HL-60/S4 treated with phorbol 12-myristate 13-acetate at 8.2 ng/mL for 4 days and 3 days (cell line): ENCODE measurements around the gene TMEM250.

Source experiments
- in situ Hi-C: fragments of 300-500 bp; cut with MboI; formaldehyde crosslinking; loops from 2 replicates; pipeline ENCODE4 v1.15.0; 2022; ENCODE audit warnings: low sequenced_read_pairs

Gene TMEM250

DNA sequence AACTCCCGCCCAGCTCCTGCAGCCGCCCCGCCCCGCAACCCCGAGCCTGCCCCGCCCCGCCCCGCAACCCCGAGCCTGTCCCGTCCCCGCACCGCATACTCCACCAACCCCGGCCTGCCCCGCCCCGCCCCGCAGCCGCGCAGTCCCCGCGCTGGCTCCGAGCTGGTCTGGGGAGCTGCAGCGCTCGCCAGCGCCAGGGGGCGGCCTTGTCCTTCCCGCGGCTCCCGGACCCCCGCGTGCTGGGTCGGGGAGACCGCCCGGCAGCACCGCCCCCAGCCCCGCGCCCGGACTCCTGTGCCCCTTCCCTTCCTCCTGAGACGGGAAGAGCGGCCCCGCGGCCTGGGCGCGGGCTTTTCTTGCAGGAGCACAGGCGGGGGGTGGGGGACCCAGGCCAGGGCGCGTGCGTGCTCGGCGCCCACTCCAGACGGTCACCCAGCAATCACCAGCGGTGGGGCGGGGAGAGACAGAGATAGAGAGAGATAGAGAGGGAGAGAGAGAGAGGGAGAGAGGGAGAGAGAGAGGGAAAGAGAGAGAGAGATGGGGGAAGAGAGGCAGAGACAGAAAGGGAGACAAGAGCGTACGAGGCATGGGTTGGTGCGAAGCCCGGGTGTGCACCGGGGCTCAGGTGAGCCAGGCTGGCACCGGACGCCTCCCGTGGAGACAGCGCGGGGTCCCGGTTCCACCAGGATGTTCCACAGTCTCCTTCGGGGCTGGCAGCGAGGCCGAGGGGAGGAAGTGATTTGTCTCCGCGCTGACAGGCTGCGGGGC, 14.7 kb upstream of the TMEM250 start:
- in situ Hi-C loops = no loop called here

GRCh38 chr9:136132512-136133050, 13.9 kb upstream of the TMEM250 start:
- in situ Hi-C loops = no loop called here

DNA sequence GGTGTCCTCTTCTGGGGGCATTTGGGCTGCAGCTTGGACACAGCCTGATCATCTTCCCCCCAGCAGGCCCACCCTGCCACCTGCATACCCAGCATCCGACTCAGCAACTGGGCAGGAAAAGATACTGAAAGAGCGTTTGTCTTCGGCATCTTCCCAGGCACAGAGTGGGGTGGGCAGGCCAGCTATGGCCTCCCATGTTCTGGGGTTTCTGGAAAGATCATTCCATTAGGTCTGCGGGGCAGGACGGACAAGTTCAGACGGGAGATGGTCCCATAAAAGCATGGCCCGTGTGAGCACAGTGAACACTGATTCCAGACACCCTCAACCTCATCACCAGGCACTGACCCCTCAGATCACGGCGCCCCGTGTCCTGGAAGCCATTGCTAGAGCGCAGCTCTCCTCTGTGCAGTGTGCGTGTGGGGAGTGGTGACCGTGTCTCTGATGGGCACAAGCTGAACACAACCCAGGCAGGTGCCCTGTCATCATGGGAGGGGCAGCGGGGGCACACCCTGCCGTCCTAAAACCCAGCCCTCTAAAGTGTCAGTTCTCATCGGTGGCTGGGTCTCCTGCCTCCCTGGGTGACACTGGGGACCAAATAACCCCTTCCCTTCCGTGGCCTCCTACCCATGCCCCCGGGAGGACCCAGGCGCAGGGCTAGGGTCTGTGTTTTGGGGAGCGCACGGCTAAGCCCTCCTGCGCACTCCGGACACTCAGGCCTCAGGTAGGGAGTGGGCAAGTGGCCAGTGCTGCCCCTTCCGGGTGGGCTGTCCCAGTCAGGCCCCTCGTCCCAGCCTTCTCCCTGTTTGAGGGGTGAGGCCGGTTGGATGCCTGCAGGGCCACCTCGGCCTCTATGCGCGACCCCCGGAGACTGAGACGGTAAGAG, 13.2 kb upstream of the TMEM250 start:
- in situ Hi-C loops = no loop called here

GRCh38 chr9:136129176-136129575, 10.5 kb upstream of the TMEM250 start:
- in situ Hi-C loops = loop anchor here (10.0 kb wide), 1 partner anchor 164 kb away; the partner anchor contains the start of gene UBAC1

DNA sequence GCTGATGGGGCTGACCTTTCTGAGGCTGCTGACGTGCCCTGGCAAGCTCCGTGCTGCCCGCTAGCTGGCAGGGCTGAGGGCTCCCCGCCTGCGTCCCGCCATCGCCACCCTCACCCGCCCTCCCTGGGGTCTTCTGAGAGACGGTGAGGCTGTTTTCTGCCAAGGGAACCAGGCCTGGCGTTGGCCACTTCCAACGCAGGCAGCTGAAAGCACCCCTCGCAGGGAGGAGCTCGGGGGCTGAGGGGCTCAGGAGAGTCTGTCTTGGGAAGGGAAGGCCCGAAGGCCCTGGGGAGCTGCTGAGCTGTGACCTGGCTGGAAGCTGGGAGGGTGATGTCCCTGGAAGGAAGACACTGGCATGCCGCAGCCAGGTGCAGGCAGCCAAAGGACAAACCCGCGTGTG, 9.8 kb upstream of the TMEM250 start:
- in situ Hi-C loops = loop anchor here (10.0 kb wide), 1 partner anchor 164 kb away; the partner anchor contains the start of gene UBAC1

GRCh38 chr9:136127313-136127712, 8.6 kb upstream of the TMEM250 start:
- in situ Hi-C loops = loop anchor here (10.0 kb wide), 1 partner anchor 163 kb away; the partner anchor contains the start of gene UBAC1

DNA sequence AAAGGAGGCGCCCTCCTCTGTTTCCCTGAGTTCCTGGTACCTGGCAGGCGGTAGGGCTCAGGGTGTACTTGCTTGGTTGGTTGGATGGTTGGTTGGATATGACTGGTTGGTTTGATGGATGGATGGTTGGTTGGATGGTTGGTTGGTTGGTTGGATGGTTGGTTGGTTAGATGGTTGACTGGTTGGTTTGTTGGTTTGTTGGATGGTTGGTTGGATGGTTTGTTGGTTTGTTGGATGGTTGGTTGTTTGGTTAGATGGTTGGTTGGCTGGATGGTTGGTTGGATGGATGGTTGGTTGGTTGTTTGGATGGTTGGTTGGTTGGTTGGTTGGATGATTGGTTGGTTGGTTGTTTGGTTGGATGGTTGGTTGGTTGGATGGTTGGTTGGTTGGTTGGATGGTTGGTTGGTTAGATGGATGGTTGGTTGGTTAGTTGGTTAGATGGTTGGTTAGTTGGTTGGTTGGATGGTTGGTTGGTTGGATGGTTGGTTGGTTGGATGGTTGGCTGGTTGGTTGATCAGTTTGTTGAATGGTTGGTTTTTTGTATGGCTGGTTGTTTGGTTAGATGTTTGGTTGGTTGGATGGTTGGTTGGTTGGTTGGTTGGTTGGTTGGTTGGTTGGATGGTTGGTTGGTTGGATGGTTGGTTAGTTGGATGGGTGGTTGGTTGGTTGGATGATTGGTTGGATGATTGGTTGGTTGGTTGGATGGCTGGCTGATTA, 6.5 kb upstream of the TMEM250 start:
- in situ Hi-C loops = loop anchor here (10.0 kb wide), 1 partner anchor 160 kb away; the partner anchor contains the start of gene UBAC1

GRCh38 chr9:136122425-136123383, 4.0 kb upstream of the TMEM250 start:
- in situ Hi-C loops = loop anchor here (10.0 kb wide), 1 partner anchor 158 kb away; the partner anchor contains the start of gene UBAC1

GRCh38 chr9:136121801-136122200, 3.1 kb upstream of the TMEM250 start:
- in situ Hi-C loops = loop anchor here (10.0 kb wide), 1 partner anchor 157 kb away; the partner anchor contains the start of gene UBAC1

DNA sequence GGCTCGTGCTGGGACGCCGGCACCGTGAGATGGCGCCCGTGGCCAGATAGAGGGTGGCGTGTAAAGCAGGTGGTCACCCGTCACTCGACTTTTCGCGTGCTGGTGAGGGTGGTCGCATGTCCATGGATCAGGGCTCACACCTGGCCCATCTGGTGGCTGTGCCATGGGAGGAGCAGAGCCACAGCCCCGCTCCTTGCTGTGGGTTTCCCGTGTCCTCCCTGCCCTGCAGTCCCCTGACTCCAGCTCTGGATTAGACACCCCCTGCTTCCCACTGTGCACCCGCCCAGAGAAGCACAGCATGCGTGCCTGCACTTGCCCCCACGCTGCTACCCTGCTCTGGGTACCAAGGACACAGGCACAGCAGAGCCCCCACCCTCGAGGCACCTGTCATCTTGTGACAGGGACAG, 1.8 kb upstream of the TMEM250 start:
- in situ Hi-C loops = loop anchor here (10.0 kb wide), 1 partner anchor 156 kb away; the partner anchor contains the start of gene UBAC1

DNA sequence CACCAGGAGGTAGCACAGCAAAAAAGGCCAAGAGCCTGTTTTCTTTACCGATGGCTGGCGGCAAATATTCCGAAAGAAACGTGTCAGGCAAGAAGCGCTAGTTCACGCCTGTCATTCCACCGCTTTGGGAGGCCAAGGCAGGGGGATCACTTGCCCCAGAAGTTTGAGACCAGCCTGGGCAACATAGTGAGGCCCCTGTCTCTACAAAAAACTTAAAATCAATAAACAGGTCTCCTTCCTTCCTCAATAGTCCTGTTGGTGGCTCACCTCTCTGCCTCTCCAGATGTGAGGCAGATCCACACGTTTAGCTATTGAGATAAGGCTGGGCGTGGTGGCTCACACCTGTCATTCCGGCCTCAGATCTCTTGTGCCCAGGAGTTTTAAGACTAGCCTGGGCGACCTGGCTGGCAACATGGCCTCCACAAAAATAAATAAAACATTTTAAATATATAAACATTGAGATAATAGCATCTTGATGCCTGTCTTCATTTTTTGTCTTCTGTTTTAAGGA, 1.3 kb upstream of the TMEM250 start:
- in situ Hi-C loops = loop anchor here (10.0 kb wide), 1 partner anchor 155 kb away; the partner anchor contains the start of gene UBAC1

DNA sequence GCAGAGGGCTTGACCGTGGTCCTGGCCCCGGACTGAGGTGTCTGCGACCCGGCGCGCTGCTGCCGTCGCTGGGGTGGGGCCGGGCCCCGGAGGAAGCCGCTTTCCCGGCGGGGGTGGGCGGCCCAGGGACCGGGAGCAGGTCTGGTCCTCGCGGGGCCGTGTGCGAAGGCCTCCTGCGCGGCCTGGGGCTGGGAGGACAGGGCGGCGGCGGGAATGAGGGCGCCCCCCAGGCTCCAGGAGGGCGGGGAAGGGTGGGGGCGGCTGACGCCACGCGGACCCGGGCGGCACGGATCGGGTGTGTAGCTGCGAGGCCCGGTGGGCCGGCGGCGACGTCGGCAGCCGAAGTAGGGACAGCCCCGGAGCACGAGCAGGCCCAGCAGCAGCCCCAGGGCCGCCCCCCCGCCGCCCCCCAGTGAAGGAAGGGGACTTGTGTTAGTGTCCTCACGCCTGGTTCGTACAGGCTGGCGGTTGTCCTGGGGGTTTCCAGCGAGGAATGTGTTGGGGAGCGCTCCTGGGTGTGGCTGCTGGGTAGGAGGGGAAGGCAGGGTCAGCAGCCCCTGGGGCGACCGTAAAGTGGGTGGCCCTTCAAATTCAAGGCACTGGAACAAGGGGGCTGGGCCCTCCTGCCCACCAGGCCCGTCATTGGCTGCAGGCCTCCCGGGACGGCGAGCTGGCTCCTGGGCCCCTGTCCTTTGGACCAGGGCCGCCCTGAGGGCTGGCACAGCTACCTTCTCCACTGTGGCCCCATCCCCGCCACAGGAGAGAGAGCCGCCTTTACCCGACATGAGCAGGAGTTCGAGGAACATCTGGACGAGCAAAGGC, 597 bp upstream of the TMEM250 start:
- in situ Hi-C loops = no loop called here

GRCh38 chr9:136117916-136118319, 757 bp downstream of the TMEM250 start:
- in situ Hi-C loops = no loop called here

GRCh38 chr9:136117291-136117915, 1.3 kb downstream of the TMEM250 start:
- in situ Hi-C loops = no loop called here

- in situ Hi-C loops = no loop called here
Measured at GRCh38 chr9:136116360-136117098, 2.1 kb downstream of the TMEM250 start.

- in situ Hi-C loops = no loop called here
Measured at GRCh38 chr9:136115641-136116359, 2.9 kb downstream of the TMEM250 start.
